ENCODE results near the gene SDHB. TPM values are rescaled to one million over a fixed set of nuclear protein-coding genes. Genes with fewer than 3 reads are reported as not detected.

SDHB gene
- total and polyA plus RNA-seq, 2 of the 8 experiments (the other 6 are each of a cell fraction or from before 2014, with no cell fraction given): 84.0 to 98.7 TPM

- Histone ChIP-seq H2AK5ac (ENCODE audit: low read depth, low read length) (no peak overlapping the region), H2BK20ac (ENCODE audit: low read length) (no peak overlapping the region), H3K79me2 (ENCODE audit: control insufficient read depth in 1 of 2, insufficient read depth in 2 of 2, low read length in 2 of 2) (peaks cover 0 to under 1% of the 10 kb centered on the region in 2 experiments; a peak in 1 of 4 replicates), H3K27ac (ENCODE audit: low read depth, low read length) (no peak overlapping the region), H3K79me1 (ENCODE audit: low read depth, low read length) (no peaks in the 10 kb centered on the region), H3K4me1 (replicated peaks in 1 of 4; ENCODE audit: control insufficient read depth in 3 of 4, insufficient read depth in 4 of 4, low read length in 3 of 4) (peaks cover 0 to 9% (median 4%) of the 10 kb centered on the region in 4 experiments; a peak in 5 of 7 replicates), H3K56ac (replicated peaks; ENCODE audit: insufficient read length, low read depth, low read length) (no peak overlapping the region), H3K27me3 (replicated peaks in 1 of 4; ENCODE audit: control insufficient read depth in 3 of 4, extremely low read depth in 1 of 4, insufficient read depth in 3 of 4, low read length in 3 of 4) (peaks cover 0 to 3% (median 0%) of the 10 kb centered on the region in 4 experiments; a peak in 1 of 7 replicates), H2AFZ (ENCODE audit: low read length) (no peak overlapping the region), H4K91ac (replicated peaks; ENCODE audit: insufficient read length, low read length) (no peak overlapping the region), H3K4ac (replicated peaks; ENCODE audit: insufficient read length, low read depth, low read length) (no peak overlapping the region), H3K23ac (ENCODE audit: insufficient read length) (no peak overlapping the region), H2BK120ac (replicated peaks; ENCODE audit: low read depth, low read length) (no peak overlapping the region), H2BK15ac (ENCODE audit: low read length) (no peak overlapping the region), H4K5ac (ENCODE audit: insufficient read length, low read depth, low read length) (no peak overlapping the region), H4K20me1 (replicated peaks in 1 of 2; ENCODE audit: control insufficient read depth in 1 of 2, insufficient read depth in 2 of 2, low read length in 2 of 2) (no peaks in the 10 kb centered on the region), H3K14ac (ENCODE audit: insufficient read length) (no peak overlapping the region), H2BK12ac (ENCODE audit: low read depth, low read length) (no peak overlapping the region), H3K4me2 (ENCODE audit: insufficient read depth in 1 of 2, low read depth in 2 of 2, low read length in 2 of 2) (no peak overlapping the region), H2BK5ac (ENCODE audit: low read depth, low read length) (no peak overlapping the region), H3K9ac (replicated peaks in 1 of 4; ENCODE audit: extremely low read depth in 1 of 4, low read depth in 3 of 4, low read length in 3 of 4) (no peak overlapping the region), H3K4me3 (ENCODE audit: extremely low read depth in 1 of 4, insufficient read depth in 2 of 4, low read depth in 3 of 4, low read length in 4 of 4) (no peak overlapping the region), H4K8ac (ENCODE audit: extremely low read depth, insufficient read depth, low read length) (no peak overlapping the region), H3K18ac (ENCODE audit: extremely low read depth, low read length) (no peak overlapping the region), H3K23me2 (ENCODE audit: low read depth, low read length) (peaks cover under 1% of the 10 kb centered on the region; the same call in 1 of the 2 replicates), H3K9me3 (ENCODE audit: insufficient read depth in 2 of 2, low read depth in 1 of 2, low read length in 1 of 2) (no peaks in the 10 kb centered on the region), H3K36me3 (ENCODE audit: control insufficient read depth in 2 of 4, insufficient read depth in 4 of 4, low read length in 3 of 4) (peaks cover 0 to 9% (median 4%) of the 10 kb centered on the region in 4 experiments; a peak in 2 of 8 replicates)
- TF ChIP-seq CHD2 (IDR thresholded peaks at IDR 0.05; ENCODE audit: low read length): no peak
- TF ChIP-seq ATF2 (IDR thresholded peaks at IDR 0.05; ENCODE audit: low read length): no peak
- TF ChIP-seq POLR2A (IDR thresholded peaks at IDR 0.05; ENCODE audit: control extremely low read depth in 1 of 2, low read depth in 2 of 2, low read length in 2 of 2): no peak
- TF ChIP-seq E2F6 (IDR thresholded peaks at IDR 0.05): no peak
- ChIA-PET POLR2A (ENCODE audit: partially characterized antibody) (interaction anchor here (1.0 to 2.7 kb wide), 3 partner anchors 8 to 26 kb away, joined by 3 to 9 read pairs (median 5); no protein-coding TSS in a partner anchor), CTCF (ENCODE audit: partially characterized antibody) (interaction anchor here (0.9 to 14.2 kb wide), 9 partner anchors 18 to 510 kb away, joined by 3 to 267 read pairs (median 3); no protein-coding TSS in a partner anchor)
- FAIRE-seq: no peak
- DNase-seq (ENCODE audit: low read depth in 1 of 2, low spot score in 2 of 2): peak in 1 of 2 experiments; percentile 39
- 87% methylated on average over 7 of the region's 7 CpGs; no CpG with 5 or more reads in 1 of the 2 experiments for WGBS, 2 experiments (ENCODE audit: extremely low coverage in 1 of 2, insufficient coverage in 1 of 2, insufficient read length in 1 of 2, insufficient replicate concordance in 2 of 2, low coverage in 1 of 2, low lambda C conversion rate in 2 of 2, missing lambda C conversion rate in 1 of 2)
Measured at GRCh38 chr1:16984717-16985116, 69.1 kb downstream of the SDHB start.
